Breast epithelium (tissue), 4 donors: ENCODE results near the gene WSCD1. TPM values are rescaled to one million over a fixed set of nuclear protein-coding genes. Genes with fewer than 3 reads are reported as not detected.

Source experiments
- DNase-seq, 2 donors: peaks; one replicate each; pipeline ENCODE4 v3.0.0-alpha.2; 2019; ENCODE audit warnings: low spot score in 2 of 2
- H3K27ac ChIP-seq, 2 donors: fragments of 200-600 bp; sonication (generic) in 1 of 2; one replicate each; pipeline ENCODE4 v1.5.1; 2016 to 2019; ENCODE audit warnings: mild to moderate bottlenecking in 1 of 2
- H3K27me3 ChIP-seq, 2 donors: fragments of 200-600 bp; sonication (generic) in 1 of 2; one replicate each; pipeline versions ENCODE4 v1.5.1 to v1.6.0; 2017 to 2019; ENCODE audit warnings: control low read depth in 1 of 2, mild to moderate bottlenecking in 1 of 2
- H3K36me3 ChIP-seq: fragments of 200-600 bp; one replicate; pipeline ENCODE4 v1.5.1; 2019
- H3K4me1 ChIP-seq, 2 donors: fragments of 200-600 bp; sonication (generic); one replicate each; pipeline ENCODE4 v1.5.1; 2016 to 2019; ENCODE audit warnings: control low read depth in 1 of 2
- H3K4me3 ChIP-seq, 3 donors: fragments of 200-600 bp; sonication (generic); 1 replicate in 2 of 3; 2 replicates in 1 of 3; pipeline ENCODE4 v1.5.1; 2016 to 2019; ENCODE audit warnings: mild to moderate bottlenecking in 3 of 3, moderate library complexity in 2 of 3
- H3K9me3 ChIP-seq, 2 donors: fragments of 200-600 bp; sonication (generic) in 1 of 2; one replicate each; pipeline ENCODE4 v1.5.1; 2016 to 2019; ENCODE audit warnings: control low read depth in 1 of 2
- POLR2A ChIP-seq: fragments of 450-650 bp; IDR thresholded peaks from one replicate; pipeline ENCODE4 v1.6.1; 2016; ENCODE audit warnings: antibody characterized with exemption, mild to moderate bottlenecking, moderate library complexity
- POLR2AphosphoS5 ChIP-seq, 3 donors: sonication (generic); formaldehyde crosslinking; IDR thresholded peaks; one replicate each; pipeline ENCODE4 v1.6.1; 2017; ENCODE audit warnings: antibody characterized with exemption in 3 of 3
- intact Hi-C: fragments of 100-400 bp; cut with DNase I; formaldehyde crosslinking; loops from one replicate; pipeline ENCODE4 v1.15.1; 2023; ENCODE audit warnings: low total_unique reads
- total RNA-seq, 3 donors: library from RNA; depleted of rRNA; stranded (reverse); fragments of >200 nt; gene quantifications; one replicate each; pipeline ENCODE4 v1.1.0, GENCODE V29; 2016
- TF ChIP-seq, protein P1 (sequence below), 3 donors: fragments of 450-650 bp; IDR thresholded peaks; one replicate each; pipeline ENCODE4 v1.5.1; 2016 to 2017; ENCODE audit warnings: antibody characterized with exemption in 3 of 3, mild to moderate bottlenecking in 3 of 3, moderate library complexity in 3 of 3

The WSCD1 gene
- total RNA-seq, 3 donors from 2014 or later, result 0.88 to 2.2 (median 2.0) TPM

DNA sequence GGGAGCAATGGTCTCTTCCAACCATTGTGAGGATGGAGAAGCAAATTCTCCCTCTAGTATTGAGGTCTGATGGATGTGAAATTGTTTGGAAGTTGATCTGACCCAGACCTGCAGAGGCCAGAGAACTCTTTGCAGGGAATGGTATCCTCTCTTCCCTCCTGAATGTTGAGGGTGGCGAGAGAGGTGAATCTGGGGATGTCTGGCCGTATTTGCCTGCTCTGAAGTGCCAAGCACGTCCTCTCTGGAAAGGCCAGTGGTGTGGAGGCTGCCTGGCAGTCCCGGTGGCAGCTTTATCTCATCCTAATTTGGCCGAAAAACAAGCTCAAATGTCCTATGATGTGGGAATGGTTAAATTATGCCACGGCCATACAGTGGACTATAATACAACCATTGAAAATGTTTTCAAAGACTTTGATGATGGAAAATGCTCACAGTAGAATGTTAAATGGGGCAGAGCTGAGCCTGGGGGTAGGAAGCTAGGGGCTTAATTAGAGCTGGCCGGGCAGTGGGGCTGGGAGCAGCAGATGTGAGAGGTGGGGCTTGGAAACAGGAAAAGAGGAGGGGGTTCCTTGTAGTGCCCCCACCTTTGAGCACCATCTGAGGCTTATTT is 30.8 kb downstream of the WSCD1 start:
- Histone ChIP-seq H3K27ac (no peak overlapping the region), H3K4me3 (no peak overlapping the region), H3K4me1 (no peaks in the 10 kb centered on the region), H3K27me3 (peaks cover 0 to 3% of the 10 kb centered on the region in 2 donors), H3K36me3 (no peaks in the 10 kb centered on the region), H3K9me3 (no peaks in the 10 kb centered on the region)
- intact Hi-C loops, result no loop called here
- TF ChIP-seq POLR2A (no peak), POLR2AphosphoS5 (IDR thresholded peaks at IDR 0.05) (no peak)
- TF ChIP-seq, protein P1, sequence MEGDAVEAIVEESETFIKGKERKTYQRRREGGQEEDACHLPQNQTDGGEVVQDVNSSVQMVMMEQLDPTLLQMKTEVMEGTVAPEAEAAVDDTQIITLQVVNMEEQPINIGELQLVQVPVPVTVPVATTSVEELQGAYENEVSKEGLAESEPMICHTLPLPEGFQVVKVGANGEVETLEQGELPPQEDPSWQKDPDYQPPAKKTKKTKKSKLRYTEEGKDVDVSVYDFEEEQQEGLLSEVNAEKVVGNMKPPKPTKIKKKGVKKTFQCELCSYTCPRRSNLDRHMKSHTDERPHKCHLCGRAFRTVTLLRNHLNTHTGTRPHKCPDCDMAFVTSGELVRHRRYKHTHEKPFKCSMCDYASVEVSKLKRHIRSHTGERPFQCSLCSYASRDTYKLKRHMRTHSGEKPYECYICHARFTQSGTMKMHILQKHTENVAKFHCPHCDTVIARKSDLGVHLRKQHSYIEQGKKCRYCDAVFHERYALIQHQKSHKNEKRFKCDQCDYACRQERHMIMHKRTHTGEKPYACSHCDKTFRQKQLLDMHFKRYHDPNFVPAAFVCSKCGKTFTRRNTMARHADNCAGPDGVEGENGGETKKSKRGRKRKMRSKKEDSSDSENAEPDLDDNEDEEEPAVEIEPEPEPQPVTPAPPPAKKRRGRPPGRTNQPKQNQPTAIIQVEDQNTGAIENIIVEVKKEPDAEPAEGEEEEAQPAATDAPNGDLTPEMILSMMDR (IDR thresholded peaks at IDR 0.05), result no peak
- no peak for DNase-seq

DNA sequence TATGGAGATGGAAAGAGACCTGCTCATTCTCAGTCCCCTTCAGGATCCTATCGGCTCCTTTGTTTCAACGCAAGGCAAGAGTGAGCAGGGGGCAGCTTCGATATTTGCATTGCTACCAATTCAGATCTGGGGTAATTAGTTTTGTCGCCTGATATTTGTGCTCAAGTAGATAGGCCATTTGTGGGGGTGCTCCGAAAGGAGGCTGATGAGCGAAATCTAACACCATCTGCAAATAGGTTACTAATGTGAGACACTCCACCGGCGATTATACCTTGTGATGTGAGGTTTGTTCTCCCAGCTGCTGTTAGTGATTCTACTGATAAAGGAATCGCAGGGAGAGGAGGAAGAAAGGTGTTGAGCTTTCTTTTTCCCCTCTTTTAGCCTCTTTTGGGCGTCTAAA is 31.5 kb downstream of the WSCD1 start:
- Histone ChIP-seq H3K4me3 (no peak overlapping the region), H3K27me3 (peaks cover 0 to 9% of the 10 kb centered on the region in 2 donors), H3K36me3 (no peaks in the 10 kb centered on the region), H3K27ac (no peak overlapping the region), H3K9me3 (no peaks in the 10 kb centered on the region), H3K4me1 (no peaks in the 10 kb centered on the region)
- no peak for DNase-seq
- TF ChIP-seq POLR2AphosphoS5 (IDR thresholded peaks at IDR 0.05) (no peak), POLR2A (no peak)
- TF ChIP-seq, protein P1 (IDR thresholded peaks at IDR 0.05), result no peak
- intact Hi-C loops, result no loop called here

DNA sequence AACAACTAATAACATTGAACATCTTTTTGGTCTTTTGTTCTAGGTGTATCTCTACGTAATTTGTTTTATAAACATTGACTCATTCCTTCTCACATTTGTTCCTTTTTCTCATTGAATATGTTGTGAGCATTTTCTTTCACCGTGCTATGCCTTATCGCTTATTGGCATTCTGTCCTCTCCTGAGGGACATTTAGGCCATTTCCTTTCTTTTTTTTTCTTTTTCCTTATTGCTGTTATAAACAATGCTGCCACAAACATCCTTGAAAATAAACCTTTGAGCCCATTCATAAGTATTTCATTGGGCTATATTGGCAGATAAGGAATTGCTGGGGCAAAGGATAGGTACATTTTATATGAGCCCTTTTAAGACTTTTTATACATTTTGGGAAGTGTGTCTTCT is 32.4 kb downstream of the WSCD1 start:
- Histone ChIP-seq H3K9me3 (no peaks in the 10 kb centered on the region), H3K4me1 (no peaks in the 10 kb centered on the region), H3K27ac (no peak overlapping the region), H3K4me3 (no peak overlapping the region), H3K27me3 (peaks cover 0 to 12% of the 10 kb centered on the region in 2 donors), H3K36me3 (no peaks in the 10 kb centered on the region)
- intact Hi-C loops, result no loop called here
- no peak for DNase-seq
- TF ChIP-seq POLR2A (no peak), POLR2AphosphoS5 (IDR thresholded peaks at IDR 0.05) (no peak)
- TF ChIP-seq, protein P1 (IDR thresholded peaks at IDR 0.05), result no peak

DNA sequence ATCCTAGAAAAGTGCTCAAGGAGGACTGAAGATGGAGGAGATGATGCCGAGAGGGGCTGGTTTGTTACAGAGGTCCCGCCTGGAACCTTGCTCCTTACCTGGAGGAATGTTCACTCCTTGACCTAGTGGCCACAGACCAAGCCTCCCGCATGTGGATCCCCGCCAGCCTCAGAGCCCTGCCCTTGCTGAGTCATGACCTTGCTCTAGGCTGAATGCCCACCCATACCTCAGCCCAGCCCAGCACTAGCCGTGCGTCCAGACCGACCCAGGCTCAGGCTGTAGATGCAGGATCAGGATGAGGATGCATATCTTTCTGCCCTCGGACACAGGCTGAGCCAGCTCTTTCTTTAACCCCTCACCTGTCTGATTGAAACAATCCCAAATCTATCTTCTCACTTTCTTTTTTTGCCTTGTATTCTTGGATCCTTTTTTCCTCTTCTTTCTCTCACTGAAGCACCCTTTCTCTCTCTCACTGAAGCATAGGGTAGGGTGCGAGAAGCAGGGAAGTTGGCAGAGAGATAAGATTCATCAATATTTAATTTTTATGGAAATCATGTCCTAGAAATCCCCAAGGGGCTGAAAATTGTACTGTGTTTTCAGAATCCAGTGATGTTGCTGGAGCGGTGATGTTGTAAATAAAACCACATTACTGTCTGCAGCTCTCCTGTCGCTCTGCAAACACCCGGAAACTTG is 34.9 kb downstream of the WSCD1 start:
- Histone ChIP-seq H3K27ac (no peak overlapping the region), H3K4me1 (no peaks in the 10 kb centered on the region), H3K27me3 (peaks cover 0 to 12% of the 10 kb centered on the region in 2 donors), H3K36me3 (no peaks in the 10 kb centered on the region), H3K9me3 (no peaks in the 10 kb centered on the region), H3K4me3 (no peak overlapping the region)
- TF ChIP-seq POLR2A (no peak), POLR2AphosphoS5 (IDR thresholded peaks at IDR 0.05) (no peak)
- TF ChIP-seq, protein P1 (IDR thresholded peaks at IDR 0.05), result no peak
- no peak for DNase-seq
- intact Hi-C loops, result no loop called here

DNA sequence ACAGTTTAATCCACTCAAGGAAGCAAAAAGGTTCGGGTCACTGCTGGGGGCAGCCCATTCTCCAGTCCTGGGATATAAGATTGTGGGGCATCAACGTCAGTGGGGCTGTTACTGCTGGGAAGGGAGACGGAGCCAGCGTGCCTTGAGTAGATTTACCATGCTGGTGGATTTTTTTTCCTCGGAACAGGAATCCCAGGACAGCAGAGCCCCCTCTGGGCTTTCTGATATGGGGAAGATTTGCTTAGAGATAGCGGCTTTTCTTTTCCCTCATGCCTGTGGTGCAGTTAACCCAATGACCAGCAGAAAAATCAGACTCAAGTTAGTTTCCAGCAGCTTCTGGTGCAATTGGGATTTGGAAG is 35.4 kb downstream of the WSCD1 start:
- H3K4me3 ChIP-seq, result no peak overlapping the region
- H3K4me1 ChIP-seq, result no peaks in the 10 kb centered on the region
- H3K27me3 ChIP-seq, result peaks cover 0 to 12% of the 10 kb centered on the region in 2 donors
- no peaks in the 10 kb centered on the region for H3K36me3 ChIP-seq
- TF ChIP-seq POLR2A (no peak), POLR2AphosphoS5 (IDR thresholded peaks at IDR 0.05) (no peak)
- TF ChIP-seq, protein P1 (IDR thresholded peaks at IDR 0.05), result no peak
- intact Hi-C loops, result no loop called here
- H3K27ac ChIP-seq, result no peak overlapping the region
- DNase-seq, result no peak
- no peaks in the 10 kb centered on the region for H3K9me3 ChIP-seq
